PC-3 (cell line): Measurements from ENCODE around the gene MYO10. TPM values are rescaled to one million over a fixed set of nuclear protein-coding genes. Genes with fewer than 3 reads are reported as not detected.

ENCODE experiments used
- ATAC-seq: fragments of 200-7000 bp; cut with Tn5 transposase; 2 replicates; pipeline ENCODE4 v1.9.1; 2020; ENCODE audit warnings: mild to moderate bottlenecking, moderate library complexity
- BruUV-seq: library from RNA; stranded (reverse); fragments of 400-500 nt; replicated peaks from 2 replicates; lab custom pipeline; 2021; lab: Mats Ljungman, UMichigan
- CTCF ChIA-PET: fragments of 300-600 bp; sonication (Branson Sonifier 250); formaldehyde crosslinking; loops from one replicate; lab custom pipeline; 2022; ENCODE audit warnings: antibody characterized with exemption; lab: Charles Lee
- POLR2A ChIA-PET: fragments of 300-600 bp; sonication (Branson Sonifier 250); formaldehyde crosslinking; loops from one replicate; lab custom pipeline; 2022; ENCODE audit warnings: antibody characterized with exemption; ENCODE audit not compliant: unreplicated experiment; lab: Charles Lee
- DNase-seq: peaks from one replicate; pipeline ENCODE4 v3.0.0-alpha.2; 2015
- H2AFZ ChIP-seq: fragments of 300-600 bp; sonication (generic); 2 replicates; pipeline ENCODE4 v1.6.0; 2016; ENCODE audit warnings: antibody characterized with exemption, low read length
- H3F3A ChIP-seq: fragments of 300-600 bp; sonication (generic); one replicate; pipeline ENCODE4 v1.6.0; 2017; ENCODE audit warnings: antibody characterized with exemption, low read length, control low read depth, mild to moderate bottlenecking; ENCODE audit not compliant: unreplicated experiment
- H3K27ac ChIP-seq: fragments of 300-600 bp; sonication (generic); 2 replicates; pipeline ENCODE4 v1.5.1; 2016; ENCODE audit warnings: mild to moderate bottlenecking, low read length
- H3K27me3 ChIP-seq: fragments of 300-600 bp; sonication (generic); 2 replicates; pipeline ENCODE4 v1.6.1; 2016; ENCODE audit warnings: low read length, mixed read lengths
- H3K36me3 ChIP-seq: fragments of 300-600 bp; sonication (generic); 2 replicates; pipeline ENCODE4 v1.6.1; 2016; ENCODE audit warnings: low read depth, mixed run types, low read length, mixed read lengths
- H3K4me1 ChIP-seq: fragments of 300-600 bp; sonication (generic); 2 replicates; pipeline ENCODE4 v1.5.1; 2016; ENCODE audit warnings: low read length; ENCODE audit not compliant: insufficient read depth
- H3K4me2 ChIP-seq: fragments of 300-600 bp; sonication (generic); 2 replicates; pipeline ENCODE4 v1.6.0; 2016; ENCODE audit warnings: low read length
- H3K4me3 ChIP-seq: fragments of 300-600 bp; sonication (generic); 2 replicates; pipeline ENCODE4 v1.5.1; 2016; ENCODE audit warnings: mild to moderate bottlenecking, low read length, mixed read lengths
- H3K79me2 ChIP-seq: fragments of 300-600 bp; sonication (generic); 2 replicates; pipeline ENCODE4 v1.6.1; 2017; ENCODE audit warnings: low read length, mixed read lengths
- H3K9ac ChIP-seq: fragments of 300-600 bp; sonication (generic); 2 replicates; pipeline ENCODE4 v1.6.0; 2016; ENCODE audit warnings: mild to moderate bottlenecking, low read length
- H3K9me2 ChIP-seq: fragments of 300-600 bp; sonication (generic); replicated peaks from 2 replicates; pipeline ENCODE4 v1.6.1; 2016; ENCODE audit warnings: mixed run types, low read length, mixed read lengths
- H3K9me3 ChIP-seq: fragments of 300-600 bp; sonication (generic); 2 replicates; pipeline ENCODE4 v1.6.1; 2016; ENCODE audit warnings: low read length, mixed read lengths
- H4K20me1 ChIP-seq: fragments of 300-600 bp; sonication (generic); 2 replicates; pipeline ENCODE4 v1.6.1; 2016; ENCODE audit warnings: low read length, mixed read lengths
- CTCF ChIP-seq: fragments of 300-600 bp; sonication (generic); conservative IDR thresholded peaks from 2 replicates; pipeline ENCODE4 v1.5.1; 2017; ENCODE audit warnings: antibody characterized with exemption, low read depth, mild to moderate bottlenecking, low read length
- EZH2 ChIP-seq: fragments of 300-600 bp; sonication (generic); IDR thresholded peaks from one replicate; pipeline ENCODE4 v1.6.1; 2017; ENCODE audit warnings: antibody characterized with exemption, mild to moderate bottlenecking, low read length; ENCODE audit not compliant: unreplicated experiment
- EZH2phosphoT487 ChIP-seq: fragments of 300-600 bp; sonication (generic); IDR thresholded peaks from 2 replicates; pipeline ENCODE4 v1.6.1; 2018; ENCODE audit warnings: mild to moderate bottlenecking, antibody characterized with exemption, low read length, borderline replicate concordance
- intact Hi-C: fragments of 100-400 bp; cut with micrococcal nuclease; formaldehyde crosslinking; loops from 2 replicates; pipeline ENCODE4 v1.9.0; 2023
- total RNA-seq: library from RNA; depleted of rRNA; stranded (reverse); fragments of >200 nt; gene quantifications from 2 replicates; pipeline ENCODE4 v1.2.3, GENCODE V29; 2014

MYO10 gene
- total RNA-seq, 1 experiment from 2014 or later = 52.3 TPM

GRCh38 chr5:16806711-16807546 is 129.2 kb downstream of the MYO10 start:
- no peaks in the 10 kb centered on the region for H3K27me3 ChIP-seq
- no peak overlapping the region for H3K27ac ChIP-seq
- H3K4me1 ChIP-seq = no peaks in the 10 kb centered on the region
- H3K4me2 ChIP-seq = no peak overlapping the region
- peaks cover 2% of the 10 kb centered on the region; the same call in 1 of the 2 replicates for H4K20me1 ChIP-seq
- H3K36me3 ChIP-seq = no peaks in the 10 kb centered on the region
- H3K9ac ChIP-seq = no peak overlapping the region
- intact Hi-C loops = no loop called here
- no peaks in the 10 kb centered on the region for H3F3A ChIP-seq
- H2AFZ ChIP-seq = no peak overlapping the region
- DNase-seq (no peak), ATAC-seq (no peak)
- POLR2A ChIA-PET = no interaction called here
- H3K79me2 ChIP-seq = peaks cover 69% of the 10 kb centered on the region
- H3K9me2 ChIP-seq = no peaks in the 10 kb centered on the region
- H3K4me3 ChIP-seq = no peak overlapping the region
- H3K9me3 ChIP-seq = no peaks in the 10 kb centered on the region
- CTCF ChIA-PET = no interaction called here
- BruUV-seq = no TSS peak
- no peak for TF ChIP-seq EZH2phosphoT487
- no peak for TF ChIP-seq CTCF
- TF ChIP-seq EZH2 = no peak

GRCh38 chr5:16805486-16805885 is 130.6 kb downstream of the MYO10 start:
- POLR2A ChIA-PET = no interaction called here
- no peaks in the 10 kb centered on the region for H3K27me3 ChIP-seq

GRCh38 chr5:16803831-16804230 is 132.3 kb downstream of the MYO10 start:
- Histone ChIP-seq H2AFZ (no peak overlapping the region), H3K4me1 (no peaks in the 10 kb centered on the region), H3K9me2 (no peaks in the 10 kb centered on the region), H3K27me3 (no peaks in the 10 kb centered on the region), H3K9ac (no peak overlapping the region), H3F3A (no peaks in the 10 kb centered on the region), H3K4me2 (no peak overlapping the region), H3K36me3 (no peaks in the 10 kb centered on the region), H3K4me3 (no peak overlapping the region), H3K9me3 (no peaks in the 10 kb centered on the region), H4K20me1 (no peaks in the 10 kb centered on the region), H3K79me2 (peaks cover 66% of the 10 kb centered on the region), H3K27ac (no peak overlapping the region)
- TF ChIP-seq EZH2 (no peak), EZH2phosphoT487 (no peak), CTCF (no peak)
- intact Hi-C loops = no loop called here
- ChIA-PET CTCF (interaction anchor here (0.6 kb wide), 1 partner anchor 329 kb away, joined by 3 read pairs; no protein-coding TSS in a partner anchor), POLR2A (no interaction called here)
- DNase-seq = no peak
- no peak for ATAC-seq
- BruUV-seq = no TSS peak

More at GRCh38 chr5:16805486-16805885, 130.6 kb downstream of the MYO10 start:
- ATAC-seq = no peak
- no peak for TF ChIP-seq EZH2
- Histone ChIP-seq H4K20me1 (no peaks in the 10 kb centered on the region), H3K9me3 (no peaks in the 10 kb centered on the region), H3K36me3 (no peaks in the 10 kb centered on the region), H3K27ac (no peak overlapping the region), H3K4me3 (no peak overlapping the region), H3K9me2 (no peaks in the 10 kb centered on the region), H3K79me2 (peaks cover 70% of the 10 kb centered on the region), H3F3A (no peaks in the 10 kb centered on the region), H2AFZ (no peak overlapping the region), H3K4me1 (no peaks in the 10 kb centered on the region), H3K9ac (no peak overlapping the region), H3K4me2 (no peak overlapping the region)
- CTCF ChIA-PET = no interaction called here
- intact Hi-C loops = no loop called here
- no TSS peak for BruUV-seq
- no peak for DNase-seq
